OCI-LY1 (cell line): ENCODE measurements around the gene IGFBP7.

Source experiments
- H2AFZ ChIP-seq: fragments of 200-600 bp; sonication (generic), shearing (Covaris generic); 2 replicates; pipeline ENCODE4 v1.6.0; 2014; ENCODE audit warnings: antibody characterized with exemption, mild to moderate bottlenecking, low read length
- H3F3A ChIP-seq: fragments of 200-600 bp; sonication (generic), shearing (Covaris generic); 2 replicates; pipeline ENCODE4 v1.6.0; 2014; ENCODE audit warnings: mild to moderate bottlenecking, antibody characterized with exemption, low read length, moderate library complexity; ENCODE audit not compliant: insufficient read depth
- H3K27ac ChIP-seq: fragments of 200-600 bp; sonication (generic); 2 replicates; pipeline ENCODE4 v1.5.1; 2014; ENCODE audit warnings: low read length, mixed run types, mild to moderate bottlenecking, low read depth; ENCODE audit not compliant: poor library complexity, severe bottlenecking
- H3K27me3 ChIP-seq: fragments of 200-600 bp; sonication (generic); 2 replicates; pipeline ENCODE4 v1.6.0; 2014; ENCODE audit warnings: antibody characterized with exemption, mild to moderate bottlenecking, low read length, moderate library complexity; ENCODE audit not compliant: insufficient read depth
- H3K36me3 ChIP-seq: fragments of 200-600 bp; sonication (generic); 2 replicates; pipeline ENCODE4 v1.6.1; 2014; ENCODE audit warnings: mild to moderate bottlenecking, antibody characterized with exemption, low read length, moderate library complexity, mixed read lengths; ENCODE audit not compliant: insufficient read depth
- H3K4me1 ChIP-seq: fragments of 200-600 bp; sonication (generic); 2 replicates; pipeline ENCODE4 v1.5.1; 2014; ENCODE audit warnings: mild to moderate bottlenecking, low read length, moderate library complexity; ENCODE audit not compliant: insufficient read depth, severe bottlenecking
- H3K4me2 ChIP-seq: fragments of 200-600 bp; sonication (generic), shearing (Covaris generic); 2 replicates; pipeline ENCODE4 v1.6.1; 2014; ENCODE audit warnings: low read length
- H3K4me3 ChIP-seq: fragments of 200-600 bp; sonication (generic); 2 replicates; pipeline ENCODE4 v1.5.1; 2014; ENCODE audit warnings: low read length, low read depth, mild to moderate bottlenecking, mixed read lengths; ENCODE audit not compliant: poor library complexity, severe bottlenecking
- H3K79me2 ChIP-seq: fragments of 200-600 bp; shearing (Covaris generic); 2 replicates; pipeline ENCODE4 v1.6.1; 2016; ENCODE audit warnings: mixed run types, low read length, mixed read lengths; ENCODE audit not compliant: insufficient read depth
- H3K9ac ChIP-seq: fragments of 200-600 bp; sonication (generic), shearing (Covaris generic); 2 replicates; pipeline ENCODE4 v1.6.1; 2014; ENCODE audit warnings: mild to moderate bottlenecking, low read length, mixed read lengths
- H3K9me2 ChIP-seq: fragments of 200-600 bp; sonication (generic), shearing (Covaris generic); 2 replicates; pipeline ENCODE4 v1.6.1; 2014; ENCODE audit warnings: low read depth, mild to moderate bottlenecking, low read length, mixed read lengths
- H3K9me3 ChIP-seq: fragments of 200-600 bp; shearing (Covaris generic); 2 replicates; pipeline ENCODE4 v1.6.1; 2014; ENCODE audit warnings: low read length, mixed read lengths
- H4K20me1 ChIP-seq: fragments of 200-600 bp; sonication (generic), shearing (Covaris generic); 2 replicates; pipeline ENCODE4 v1.6.0; 2016; ENCODE audit warnings: mild to moderate bottlenecking, low read length; ENCODE audit not compliant: insufficient read depth
- CTCF ChIP-seq: fragments of 200-600 bp; sonication (generic), shearing (Covaris generic); IDR thresholded peaks from 2 replicates; pipeline ENCODE4 v1.5.1; 2017; ENCODE audit warnings: mild to moderate bottlenecking, antibody characterized with exemption, low read length, moderate library complexity, mixed read lengths
- EZH2 ChIP-seq: fragments of 200-600 bp; sonication (generic), shearing (Covaris generic); IDR thresholded peaks from 2 replicates; pipeline ENCODE4 v1.8.0; 2017; ENCODE audit warnings: borderline replicate concordance, mixed run types, mild to moderate bottlenecking, antibody characterized with exemption, low read length, moderate library complexity, mixed read lengths

The IGFBP7 gene

GRCh38 chr4:57020467-57021101, 89.6 kb downstream of the IGFBP7 start:
- no peaks in the 10 kb centered on the region for H3K9me3 ChIP-seq
- TF ChIP-seq EZH2 = no peak
- no peaks in the 10 kb centered on the region for H3K27me3 ChIP-seq
- H3K4me3 ChIP-seq = no peak overlapping the region
- H4K20me1 ChIP-seq = no peaks in the 10 kb centered on the region
- H2AFZ ChIP-seq = no peak overlapping the region
- H3K4me2 ChIP-seq = no peak overlapping the region
- no peak overlapping the region for H3K27ac ChIP-seq
- H3K9me2 ChIP-seq = no peaks in the 10 kb centered on the region
- H3K4me1 ChIP-seq = no peaks in the 10 kb centered on the region
- H3K36me3 ChIP-seq = peaks cover 93% of the 10 kb centered on the region
- H3K9ac ChIP-seq = no peak overlapping the region
- H3K79me2 ChIP-seq = no peaks in the 10 kb centered on the region
- no peaks in the 10 kb centered on the region for H3F3A ChIP-seq

- Histone ChIP-seq H3K9me2 (no peaks in the 10 kb centered on the region), H3K9me3 (no peaks in the 10 kb centered on the region), H3K36me3 (peaks cover 93% of the 10 kb centered on the region), H3K4me2 (no peak overlapping the region), H3K27me3 (no peaks in the 10 kb centered on the region), H3K4me3 (no peak overlapping the region), H4K20me1 (no peaks in the 10 kb centered on the region), H3F3A (no peaks in the 10 kb centered on the region), H3K4me1 (no peaks in the 10 kb centered on the region), H3K79me2 (no peaks in the 10 kb centered on the region), H2AFZ (no peak overlapping the region), H3K9ac (no peak overlapping the region), H3K27ac (no peak overlapping the region)
- no peak for TF ChIP-seq CTCF
- TF ChIP-seq EZH2 = no peak
Measured at GRCh38 chr4:57018980-57019379, 91.2 kb downstream of the IGFBP7 start.

GRCh38 chr4:57013543-57014120, 96.6 kb downstream of the IGFBP7 start:
- Histone ChIP-seq H4K20me1 (no peaks in the 10 kb centered on the region), H3K79me2 (no peaks in the 10 kb centered on the region), H3K27ac (no peak overlapping the region), H2AFZ (no peak overlapping the region), H3K9me3 (no peaks in the 10 kb centered on the region), H3K36me3 (peaks cover 84% of the 10 kb centered on the region), H3K9ac (no peak overlapping the region), H3K4me3 (no peak overlapping the region), H3K27me3 (no peaks in the 10 kb centered on the region), H3K4me1 (no peaks in the 10 kb centered on the region), H3K4me2 (no peak overlapping the region), H3K9me2 (no peaks in the 10 kb centered on the region), H3F3A (no peaks in the 10 kb centered on the region)
- TF ChIP-seq EZH2 (no peak), CTCF (no peak)

DNA sequence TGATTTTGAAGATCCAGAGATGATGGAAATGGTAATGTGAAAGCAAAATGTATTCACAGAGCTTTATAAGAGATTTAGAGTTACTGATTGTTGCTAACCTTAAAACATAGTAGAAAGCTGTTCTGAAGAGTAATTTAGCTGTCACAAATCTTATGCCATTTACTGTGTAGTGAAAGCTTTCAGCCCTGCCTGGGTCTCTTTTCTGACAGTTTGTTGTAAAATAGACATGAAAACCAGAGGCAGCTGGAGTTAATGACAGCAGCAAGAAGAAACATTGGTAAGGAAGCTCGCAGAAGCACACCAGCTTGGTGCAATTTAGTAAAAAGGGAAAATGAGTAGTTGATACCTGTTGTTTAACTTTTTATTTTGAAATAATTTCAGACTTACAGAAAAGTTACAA, 110.4 kb downstream of the IGFBP7 start:
- H3K27ac ChIP-seq = no peak overlapping the region
- no peaks in the 10 kb centered on the region for H3K9me3 ChIP-seq
- H2AFZ ChIP-seq = no peak overlapping the region
- H4K20me1 ChIP-seq = no peaks in the 10 kb centered on the region
- H3F3A ChIP-seq = no peaks in the 10 kb centered on the region
- H3K4me1 ChIP-seq = no peaks in the 10 kb centered on the region
- no peak overlapping the region for H3K4me2 ChIP-seq
- H3K36me3 ChIP-seq = peaks cover 86% of the 10 kb centered on the region
- no peak overlapping the region for H3K4me3 ChIP-seq
- H3K9me2 ChIP-seq = no peaks in the 10 kb centered on the region
- H3K79me2 ChIP-seq = no peaks in the 10 kb centered on the region
- no peaks in the 10 kb centered on the region for H3K27me3 ChIP-seq
- no peak overlapping the region for H3K9ac ChIP-seq
- TF ChIP-seq EZH2 = no peak
- TF ChIP-seq CTCF = no peak
